ENCODE measurements around the gene RNF222. TPM values are rescaled to one million over a fixed set of nuclear protein-coding genes. Genes with fewer than 3 reads are reported as not detected.
A peak's percentile ranks its signal among the peaks of the same experiment; 100 is the strongest.

The RNF222 gene
- total RNA-seq, 4 donors from 2014 or later: 8.1 to 21.8 (median 14.9) TPM

DNA sequence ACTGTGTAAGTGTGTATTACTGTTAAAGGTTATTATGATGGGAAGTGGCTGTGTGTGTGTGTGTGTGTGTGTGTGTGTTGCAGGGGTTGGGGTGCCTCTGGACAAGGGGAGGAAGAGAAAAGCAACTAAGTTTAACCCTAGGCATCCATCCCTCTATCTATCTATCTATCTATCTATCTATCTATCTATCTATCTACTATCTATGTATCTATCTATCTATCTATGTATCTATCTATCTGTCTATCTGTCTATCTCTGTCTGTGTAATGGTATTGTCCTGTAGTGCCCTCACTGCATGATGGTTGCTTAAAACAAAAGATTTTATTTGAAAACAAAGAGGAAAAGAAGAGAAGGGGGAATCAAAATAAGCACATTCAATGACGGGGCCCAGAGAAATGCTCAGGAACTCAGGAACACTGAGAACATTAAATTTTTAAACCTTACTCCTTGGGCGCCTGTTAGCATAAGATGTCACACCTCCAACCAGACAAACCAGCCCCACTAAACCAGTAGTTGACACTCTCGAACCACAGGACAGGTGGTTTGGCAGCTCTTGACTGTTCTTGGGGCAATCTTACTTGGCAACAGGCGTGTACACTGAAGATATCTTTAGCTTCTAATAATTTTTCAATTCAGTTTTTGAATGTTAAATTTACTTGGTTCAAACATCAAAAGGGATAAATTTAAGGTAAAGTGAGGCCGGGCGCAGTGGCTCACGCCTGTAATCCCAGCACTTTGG, 9.5 kb downstream of the RNF222 start:
- peak overlapping the region in 3 of 4 donors; percentile 29 to 67 (median 61) for H3K27ac ChIP-seq
- no peak for DNase-seq
- 77 to 82% methylated on average over 7 of the region's 7 CpGs for WGBS, 2 donors
- no peaks in the 10 kb centered on the region for H3K9me3 ChIP-seq
- intact Hi-C loops (cut with DNase I): no loop called here
- TF ChIP-seq POLR2A (IDR thresholded peaks at IDR 0.05): no peak
- TF ChIP-seq, protein P1, sequence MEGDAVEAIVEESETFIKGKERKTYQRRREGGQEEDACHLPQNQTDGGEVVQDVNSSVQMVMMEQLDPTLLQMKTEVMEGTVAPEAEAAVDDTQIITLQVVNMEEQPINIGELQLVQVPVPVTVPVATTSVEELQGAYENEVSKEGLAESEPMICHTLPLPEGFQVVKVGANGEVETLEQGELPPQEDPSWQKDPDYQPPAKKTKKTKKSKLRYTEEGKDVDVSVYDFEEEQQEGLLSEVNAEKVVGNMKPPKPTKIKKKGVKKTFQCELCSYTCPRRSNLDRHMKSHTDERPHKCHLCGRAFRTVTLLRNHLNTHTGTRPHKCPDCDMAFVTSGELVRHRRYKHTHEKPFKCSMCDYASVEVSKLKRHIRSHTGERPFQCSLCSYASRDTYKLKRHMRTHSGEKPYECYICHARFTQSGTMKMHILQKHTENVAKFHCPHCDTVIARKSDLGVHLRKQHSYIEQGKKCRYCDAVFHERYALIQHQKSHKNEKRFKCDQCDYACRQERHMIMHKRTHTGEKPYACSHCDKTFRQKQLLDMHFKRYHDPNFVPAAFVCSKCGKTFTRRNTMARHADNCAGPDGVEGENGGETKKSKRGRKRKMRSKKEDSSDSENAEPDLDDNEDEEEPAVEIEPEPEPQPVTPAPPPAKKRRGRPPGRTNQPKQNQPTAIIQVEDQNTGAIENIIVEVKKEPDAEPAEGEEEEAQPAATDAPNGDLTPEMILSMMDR (IDR thresholded peaks at IDR 0.05): no peak
- no peaks in the 10 kb centered on the region for H3K36me3 ChIP-seq
- peaks cover 8 to 54% (median 9%) of the 10 kb centered on the region in 3 donors for H3K4me1 ChIP-seq
- no peak overlapping the region for H3K4me3 ChIP-seq
- H3K27me3 ChIP-seq: peaks cover 0 to 9% (median 0%) of the 10 kb centered on the region in 4 donors

DNA sequence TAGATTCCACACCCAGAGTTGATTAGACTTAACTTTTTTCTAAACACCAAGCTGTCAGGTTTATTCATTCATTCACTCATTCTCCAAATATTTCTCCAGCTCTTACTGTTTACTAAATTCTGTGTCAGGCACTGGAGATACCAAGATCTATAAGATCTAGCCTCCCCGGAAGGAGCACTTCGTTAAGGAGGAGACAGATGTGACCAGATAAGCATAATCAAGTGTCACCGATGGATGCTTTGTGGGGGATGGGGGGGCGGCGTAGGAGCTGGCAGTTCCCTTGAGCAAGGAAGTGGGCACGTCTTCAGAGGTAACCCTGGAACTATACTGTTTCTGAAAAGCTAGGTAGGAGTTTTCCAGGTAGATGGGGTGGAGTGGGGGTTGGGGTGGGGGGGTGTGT, 10.8 kb downstream of the RNF222 start:
- TF ChIP-seq, protein P1 (IDR thresholded peaks at IDR 0.05): no peak
- TF ChIP-seq POLR2A (IDR thresholded peaks at IDR 0.05): no peak

DNA sequence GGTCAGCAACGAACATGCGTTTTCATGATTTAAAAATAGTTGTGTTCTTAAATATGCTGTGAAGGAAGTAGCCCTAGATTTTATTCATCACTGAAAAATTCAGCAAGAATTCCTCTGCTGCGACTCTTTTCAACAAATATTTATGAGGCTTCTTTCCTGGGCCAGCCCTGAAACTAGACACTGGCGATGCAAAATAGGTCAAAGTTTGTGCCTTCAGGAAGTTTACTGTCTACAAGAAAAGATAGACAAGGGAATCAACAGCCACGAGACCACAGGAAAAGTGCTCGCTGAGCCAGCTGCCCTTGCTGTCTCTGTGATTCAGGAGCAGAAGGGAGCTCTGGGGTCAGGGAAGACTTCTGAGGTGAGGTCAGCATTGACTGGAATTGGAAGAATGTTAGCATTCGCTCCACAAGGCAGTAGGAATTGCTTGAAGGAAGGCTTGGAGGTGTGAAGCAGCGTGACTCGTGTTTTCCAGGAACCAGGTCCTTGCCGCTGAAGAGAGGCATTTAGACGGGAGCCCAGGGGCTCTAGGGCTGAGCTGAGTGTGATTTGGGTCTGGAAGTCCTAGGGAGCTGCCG, 12.7 kb downstream of the RNF222 start:
- peak overlapping the region in 1 of 4 donors; percentile 84 for H3K4me3 ChIP-seq
- intact Hi-C loops (cut with DNase I): no loop called here
- no peak for DNase-seq
- no peak for TF ChIP-seq POLR2A (IDR thresholded peaks at IDR 0.05)
- TF ChIP-seq, protein P1 (IDR thresholded peaks at IDR 0.05): no peak
- no peaks in the 10 kb centered on the region for H3K9me3 ChIP-seq
- H3K27ac ChIP-seq: peak overlapping the region; percentile 80 to 97 (median 96)
- 68 to 82% methylated on average over 10 to 11 of the region's 12 CpGs for WGBS, 2 donors
- no peaks in the 10 kb centered on the region for H3K27me3 ChIP-seq
- peaks cover 22 to 56% (median 31%) of the 10 kb centered on the region in 3 donors for H3K4me1 ChIP-seq
- peaks cover 4 to 19% (median 17%) of the 10 kb centered on the region in 3 donors for H3K36me3 ChIP-seq

More for the DNA sequence above, 10.8 kb downstream of the RNF222 start:
- H3K36me3 ChIP-seq: no peaks in the 10 kb centered on the region
- no peaks in the 10 kb centered on the region for H3K27me3 ChIP-seq
- DNase-seq: no peak
- no peaks in the 10 kb centered on the region for H3K9me3 ChIP-seq
- peaks cover 12 to 47% (median 14%) of the 10 kb centered on the region in 3 donors for H3K4me1 ChIP-seq
- intact Hi-C loops (cut with DNase I): no loop called here
- WGBS, 2 donors: 69 to 74% methylated on average over 4 to 5 of the region's 6 CpGs
- H3K4me3 ChIP-seq: no peak overlapping the region
- peak overlapping the region in 2 of 4 donors; percentile 61 to 67 for H3K27ac ChIP-seq

DNA sequence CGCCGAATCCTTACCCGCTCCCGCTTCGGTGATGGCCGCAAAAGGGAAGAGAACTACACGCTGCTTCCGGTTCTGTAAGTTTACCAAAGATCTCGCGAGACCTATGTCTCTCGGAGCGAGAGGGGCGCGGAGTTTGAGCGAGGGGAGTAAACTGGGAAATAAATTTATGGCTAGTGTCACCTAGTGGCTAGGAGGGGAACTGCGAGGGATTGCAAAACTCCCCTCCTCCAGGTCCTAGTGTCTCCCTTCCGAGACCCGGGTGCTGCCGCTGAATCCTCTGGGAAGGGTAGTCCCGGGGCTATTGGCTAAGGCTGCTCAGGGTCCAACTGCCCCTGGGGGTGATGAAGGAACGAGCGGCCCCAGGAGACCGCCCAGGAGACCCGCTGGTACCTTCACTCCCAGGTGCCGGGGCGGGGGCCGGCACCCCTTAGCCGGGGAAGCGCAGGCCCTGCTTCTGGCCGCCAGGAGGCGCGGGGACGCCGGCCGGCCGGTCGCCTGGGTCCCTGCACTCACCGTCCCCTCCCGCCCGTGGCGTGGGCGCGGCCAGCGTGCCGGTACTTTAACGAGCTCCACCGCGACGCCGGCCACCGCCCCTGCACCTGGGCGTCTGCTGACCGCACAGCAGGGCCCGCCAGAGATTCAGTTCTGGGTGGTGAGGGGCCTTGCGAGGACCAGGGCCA, 14.3 kb downstream of the RNF222 start, which contains the start of gene RPL26:
Gene RPL26, minus strand, starts transcription at position 51 of the 680 bp plus-strand sequence. CDS start 883 bp downstream, outside the sequence.
- WGBS, 2 donors: 0 to 1% methylated on average over 4 to 16 of the region's 55 CpGs
- H3K4me1 ChIP-seq: peaks cover 17 to 65% (median 36%) of the 10 kb centered on the region in 3 donors
- intact Hi-C loops (cut with DNase I): no loop called here
- H3K9me3 ChIP-seq: no peaks in the 10 kb centered on the region
- peak within 1 kb of the TSS; percentile 80 to 97 (median 96) for H3K27ac ChIP-seq
- TF ChIP-seq, protein P1 (IDR thresholded peaks at IDR 0.05): peak; percentile 97 to 100 (median 100)
- TF ChIP-seq POLR2A (IDR thresholded peaks at IDR 0.05): peak in 3 of 4 donors; percentile 71 to 85 (median 74)
- no peaks in the 10 kb centered on the region for H3K27me3 ChIP-seq
- DNase-seq: peak; percentile 84
- peak within 1 kb of the TSS; percentile 45 to 97 (median 82) for H3K4me3 ChIP-seq
- H3K36me3 ChIP-seq: peaks cover 18 to 35% (median 26%) of the 10 kb centered on the region in 3 donors

All from esophagus squamous epithelium (tissue), 5 donors.